Measurements from ENCODE around the gene RHOG.

Gene RHOG

DNA sequence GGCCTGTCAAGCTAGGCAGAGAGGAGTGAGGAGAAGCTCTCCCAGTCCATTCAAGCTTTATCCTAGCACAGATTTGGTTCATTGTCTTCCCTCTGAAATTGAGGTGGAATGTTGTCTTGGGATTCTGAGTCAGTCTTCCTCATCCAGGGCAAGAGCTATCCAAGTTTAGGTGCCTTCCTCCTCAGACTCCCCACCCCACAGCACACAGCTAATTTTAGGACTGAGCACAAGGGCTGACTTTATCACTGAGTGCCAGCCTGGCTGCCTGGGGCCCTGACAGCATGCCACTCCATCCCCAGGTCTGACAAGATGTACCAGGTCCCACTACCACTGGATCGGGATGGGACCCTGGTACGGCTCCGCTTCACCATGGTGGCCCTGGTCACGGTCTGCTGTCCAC lies 29.8 kb downstream of the RHOG start:
- TF ChIP-seq, protein P1, sequence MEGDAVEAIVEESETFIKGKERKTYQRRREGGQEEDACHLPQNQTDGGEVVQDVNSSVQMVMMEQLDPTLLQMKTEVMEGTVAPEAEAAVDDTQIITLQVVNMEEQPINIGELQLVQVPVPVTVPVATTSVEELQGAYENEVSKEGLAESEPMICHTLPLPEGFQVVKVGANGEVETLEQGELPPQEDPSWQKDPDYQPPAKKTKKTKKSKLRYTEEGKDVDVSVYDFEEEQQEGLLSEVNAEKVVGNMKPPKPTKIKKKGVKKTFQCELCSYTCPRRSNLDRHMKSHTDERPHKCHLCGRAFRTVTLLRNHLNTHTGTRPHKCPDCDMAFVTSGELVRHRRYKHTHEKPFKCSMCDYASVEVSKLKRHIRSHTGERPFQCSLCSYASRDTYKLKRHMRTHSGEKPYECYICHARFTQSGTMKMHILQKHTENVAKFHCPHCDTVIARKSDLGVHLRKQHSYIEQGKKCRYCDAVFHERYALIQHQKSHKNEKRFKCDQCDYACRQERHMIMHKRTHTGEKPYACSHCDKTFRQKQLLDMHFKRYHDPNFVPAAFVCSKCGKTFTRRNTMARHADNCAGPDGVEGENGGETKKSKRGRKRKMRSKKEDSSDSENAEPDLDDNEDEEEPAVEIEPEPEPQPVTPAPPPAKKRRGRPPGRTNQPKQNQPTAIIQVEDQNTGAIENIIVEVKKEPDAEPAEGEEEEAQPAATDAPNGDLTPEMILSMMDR (IDR thresholded peaks at IDR 0.05; ENCODE audit: insufficient read depth, low read depth, low read length, missing control alignments), result no peak
- no peak for DNase-seq (ENCODE audit: low read depth)

GRCh38 chr11:3810446-3810845 lies 30.3 kb downstream of the RHOG start:
- TF ChIP-seq, protein P1 (IDR thresholded peaks at IDR 0.05; ENCODE audit: insufficient read depth, low read depth, low read length, missing control alignments), result no peak
- H3K4me3 ChIP-seq (ENCODE audit: low read length), result no peak overlapping the region
- DNase-seq (ENCODE audit: low read depth), result no peak

More for the DNA sequence above, 29.8 kb downstream of the RHOG start:
- no peak overlapping the region for H3K4me3 ChIP-seq (ENCODE audit: low read length)

DNA sequence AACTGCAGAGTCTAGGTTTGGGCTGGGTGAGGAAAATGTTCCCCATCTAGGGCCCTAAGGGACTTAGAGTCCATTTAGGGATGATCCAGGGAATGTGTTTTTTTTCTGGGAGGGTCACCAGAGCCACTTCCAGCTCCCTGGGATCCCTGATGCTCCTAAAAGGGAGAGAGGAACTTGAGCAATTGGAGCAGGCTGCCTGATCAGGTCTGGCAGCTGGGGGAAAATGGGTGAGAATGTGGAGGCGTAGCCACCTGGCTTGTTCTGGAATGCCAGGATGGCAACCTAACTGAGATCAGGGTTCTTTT lies 31.2 kb downstream of the RHOG start:
- TF ChIP-seq, protein P1 (IDR thresholded peaks at IDR 0.05; ENCODE audit: insufficient read depth, low read depth, low read length, missing control alignments), result no peak
- no peak overlapping the region for H3K4me3 ChIP-seq (ENCODE audit: low read length)
- peak; percentile 25 for DNase-seq (ENCODE audit: low read depth)

DNA sequence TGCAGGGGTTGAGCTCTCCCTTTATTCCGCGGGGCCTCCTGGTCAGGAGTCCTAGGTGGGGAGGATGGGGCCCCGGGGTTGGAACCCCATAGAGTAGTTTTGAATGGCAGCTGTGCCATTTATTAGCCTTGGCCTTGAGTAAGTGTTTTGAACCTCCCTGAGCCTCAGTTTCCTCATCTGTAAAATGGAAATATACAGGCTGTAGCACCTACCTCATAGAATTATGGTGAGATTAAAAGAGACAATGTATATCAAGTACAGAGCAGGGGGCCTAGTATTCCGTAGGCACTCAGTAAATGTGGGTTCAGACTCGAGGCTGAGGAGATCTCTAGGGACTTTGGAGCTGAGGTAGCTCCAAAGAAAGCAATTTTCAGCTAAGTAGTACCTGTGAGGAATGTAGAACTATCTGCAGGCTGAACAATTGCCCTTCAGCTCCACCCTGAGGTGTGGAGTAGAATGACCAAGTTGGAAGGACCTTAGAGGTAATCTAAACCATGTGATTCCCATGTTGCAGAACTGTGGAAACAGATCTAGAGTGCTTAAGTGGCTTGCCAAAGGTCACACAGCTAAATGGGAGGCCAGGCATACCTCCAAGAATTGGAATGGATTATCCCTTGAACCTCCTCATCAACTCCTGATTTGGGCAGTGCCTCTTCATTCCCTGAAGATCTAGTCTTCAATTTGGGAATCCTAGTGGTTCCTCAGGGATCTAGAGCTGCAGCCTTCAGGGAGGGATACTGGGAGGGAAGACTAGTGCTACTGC lies 31.7 kb downstream of the RHOG start:
- peak; percentile 82 for DNase-seq (ENCODE audit: low read depth)
- TF ChIP-seq, protein P1 (IDR thresholded peaks at IDR 0.05; ENCODE audit: insufficient read depth, low read depth, low read length, missing control alignments), result peak; percentile 65

GRCh38 chr11:3807909-3808860 lies 32.6 kb downstream of the RHOG start, which contains the start of gene PGAP2:
Gene PGAP2, plus strand, starts transcription at chr11:3808560. Its CDS starts 2,700 bp downstream, at chr11:3811260.
- peak; percentile 79 for DNase-seq (ENCODE audit: low read depth)
- peak within 1 kb of the TSS; percentile 81 for H3K4me3 ChIP-seq (ENCODE audit: low read length)
- TF ChIP-seq, protein P1 (IDR thresholded peaks at IDR 0.05; ENCODE audit: insufficient read depth, low read depth, low read length, missing control alignments), result peak; percentile 86

More for the DNA sequence above, 31.7 kb downstream of the RHOG start:
- peak overlapping the region; percentile 81 for H3K4me3 ChIP-seq (ENCODE audit: low read length)

GRCh38 chr11:3803726-3804495 lies 36.8 kb downstream of the RHOG start:
- H3K4me3 ChIP-seq (ENCODE audit: low read length), result no peak overlapping the region
- TF ChIP-seq, protein P1 (IDR thresholded peaks at IDR 0.05; ENCODE audit: insufficient read depth, low read depth, low read length, missing control alignments), result no peak
- peak; percentile 68 for DNase-seq (ENCODE audit: low read depth)
